Liver (tissue), 3 donors: ENCODE results near the gene CEP295NL.

Experiments used
- EGR1 ChIP-seq, 2 donors: IDR thresholded peaks; 2 replicates each; pipeline ENCODE4 v1.6.1; 2016 to 2018; ENCODE audit warnings: antibody characterized with exemption in 2 of 2, low read depth in 2 of 2
- FOXA1 ChIP-seq: IDR thresholded peaks from 2 replicates; pipeline ENCODE4 v1.6.1; 2016; ENCODE audit warnings: antibody characterized with exemption
- GABPA ChIP-seq, 2 donors: IDR thresholded peaks in 1 of 2; conservative IDR thresholded peaks in 1 of 2; 2 replicates each; pipeline ENCODE4 v1.6.1; 2016; ENCODE audit warnings: antibody characterized with exemption in 2 of 2, mild to moderate bottlenecking in 1 of 2, moderate library complexity in 1 of 2
- HNF4A ChIP-seq, 2 donors: conservative IDR thresholded peaks; 2 replicates each; pipeline ENCODE4 v1.6.1; 2016; ENCODE audit warnings: antibody characterized with exemption in 2 of 2, mild to moderate bottlenecking in 2 of 2
- JUND ChIP-seq, 2 donors: IDR thresholded peaks; 2 replicates each; pipeline ENCODE4 v1.6.1; 2016; ENCODE audit warnings: antibody characterized with exemption in 2 of 2
- RAD21 ChIP-seq, 2 donors: IDR thresholded peaks; 2 replicates each; pipeline ENCODE4 v1.6.1; 2016; ENCODE audit warnings: antibody characterized with exemption in 2 of 2, mild to moderate bottlenecking in 2 of 2
- TAF1 ChIP-seq: conservative IDR thresholded peaks from 2 replicates; pipeline ENCODE4 v1.6.1; 2016; ENCODE audit warnings: antibody characterized with exemption, mild to moderate bottlenecking
- TF ChIP-seq, protein P1 (sequence below): fragments of 150-350 bp; IDR thresholded peaks from 2 replicates; pipeline ENCODE4 v1.5.1; 2017; ENCODE audit warnings: improper control_type of control experiment, low read depth, low read length; ENCODE audit not compliant: missing input control
- TF ChIP-seq, protein P2 (sequence below): IDR thresholded peaks from 2 replicates; pipeline ENCODE4 v1.6.1; 2016; ENCODE audit warnings: antibody characterized with exemption
- TF ChIP-seq, protein P3 (sequence below): IDR thresholded peaks from 2 replicates; pipeline ENCODE4 v1.6.1; 2016; ENCODE audit warnings: antibody characterized with exemption, mild to moderate bottlenecking
- TF ChIP-seq, protein P4 (sequence below): IDR thresholded peaks from 2 replicates; pipeline ENCODE4 v1.6.1; 2016; ENCODE audit warnings: antibody characterized with exemption
- TF ChIP-seq, protein P5 (sequence below): IDR thresholded peaks from 2 replicates; pipeline ENCODE4 v1.6.1; 2016; ENCODE audit warnings: antibody characterized with exemption
- donor health status: healthy.
- donor health status: healthy.

DNA sequence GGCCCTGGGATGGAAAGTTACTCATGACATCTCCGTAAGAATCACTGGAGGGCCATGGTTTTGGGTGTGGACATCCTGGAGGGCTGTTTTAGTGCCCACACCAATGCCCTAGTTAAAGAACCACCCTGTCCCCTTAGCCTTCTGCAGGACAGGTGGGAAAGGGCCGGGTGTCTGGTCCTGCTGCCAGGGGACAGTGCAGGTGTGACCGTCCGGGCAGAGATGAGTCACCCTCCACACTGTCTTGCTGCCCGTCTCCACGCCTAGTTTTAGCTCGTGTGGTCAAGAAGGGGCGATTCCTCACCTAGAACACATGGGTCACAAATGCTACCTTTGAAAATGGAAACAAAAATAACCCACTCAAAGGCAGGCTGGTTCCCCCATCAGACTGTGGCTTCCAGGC lies 17.0 kb downstream of the CEP295NL start:
- TF ChIP-seq, protein P1, sequence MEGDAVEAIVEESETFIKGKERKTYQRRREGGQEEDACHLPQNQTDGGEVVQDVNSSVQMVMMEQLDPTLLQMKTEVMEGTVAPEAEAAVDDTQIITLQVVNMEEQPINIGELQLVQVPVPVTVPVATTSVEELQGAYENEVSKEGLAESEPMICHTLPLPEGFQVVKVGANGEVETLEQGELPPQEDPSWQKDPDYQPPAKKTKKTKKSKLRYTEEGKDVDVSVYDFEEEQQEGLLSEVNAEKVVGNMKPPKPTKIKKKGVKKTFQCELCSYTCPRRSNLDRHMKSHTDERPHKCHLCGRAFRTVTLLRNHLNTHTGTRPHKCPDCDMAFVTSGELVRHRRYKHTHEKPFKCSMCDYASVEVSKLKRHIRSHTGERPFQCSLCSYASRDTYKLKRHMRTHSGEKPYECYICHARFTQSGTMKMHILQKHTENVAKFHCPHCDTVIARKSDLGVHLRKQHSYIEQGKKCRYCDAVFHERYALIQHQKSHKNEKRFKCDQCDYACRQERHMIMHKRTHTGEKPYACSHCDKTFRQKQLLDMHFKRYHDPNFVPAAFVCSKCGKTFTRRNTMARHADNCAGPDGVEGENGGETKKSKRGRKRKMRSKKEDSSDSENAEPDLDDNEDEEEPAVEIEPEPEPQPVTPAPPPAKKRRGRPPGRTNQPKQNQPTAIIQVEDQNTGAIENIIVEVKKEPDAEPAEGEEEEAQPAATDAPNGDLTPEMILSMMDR: no peak
- TF ChIP-seq FOXA1 (no peak), TAF1 (no peak), RAD21 (IDR thresholded peaks at IDR 0.05) (no peak), EGR1 (IDR thresholded peaks at IDR 0.05; ENCODE audit: low read depth in 2 of 2) (no peak), JUND (IDR thresholded peaks at IDR 0.05) (no peak), GABPA (IDR thresholded peaks at IDR 0.05 in 1 of 2, conservative IDR thresholded peaks at IDR 0.05 in 1 of 2) (no peak), HNF4A (conservative IDR thresholded peaks at IDR 0.05) (no peak)
- TF ChIP-seq, protein P2, sequence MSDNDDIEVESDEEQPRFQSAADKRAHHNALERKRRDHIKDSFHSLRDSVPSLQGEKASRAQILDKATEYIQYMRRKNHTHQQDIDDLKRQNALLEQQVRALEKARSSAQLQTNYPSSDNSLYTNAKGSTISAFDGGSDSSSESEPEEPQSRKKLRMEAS: no peak
- TF ChIP-seq, protein P3, sequence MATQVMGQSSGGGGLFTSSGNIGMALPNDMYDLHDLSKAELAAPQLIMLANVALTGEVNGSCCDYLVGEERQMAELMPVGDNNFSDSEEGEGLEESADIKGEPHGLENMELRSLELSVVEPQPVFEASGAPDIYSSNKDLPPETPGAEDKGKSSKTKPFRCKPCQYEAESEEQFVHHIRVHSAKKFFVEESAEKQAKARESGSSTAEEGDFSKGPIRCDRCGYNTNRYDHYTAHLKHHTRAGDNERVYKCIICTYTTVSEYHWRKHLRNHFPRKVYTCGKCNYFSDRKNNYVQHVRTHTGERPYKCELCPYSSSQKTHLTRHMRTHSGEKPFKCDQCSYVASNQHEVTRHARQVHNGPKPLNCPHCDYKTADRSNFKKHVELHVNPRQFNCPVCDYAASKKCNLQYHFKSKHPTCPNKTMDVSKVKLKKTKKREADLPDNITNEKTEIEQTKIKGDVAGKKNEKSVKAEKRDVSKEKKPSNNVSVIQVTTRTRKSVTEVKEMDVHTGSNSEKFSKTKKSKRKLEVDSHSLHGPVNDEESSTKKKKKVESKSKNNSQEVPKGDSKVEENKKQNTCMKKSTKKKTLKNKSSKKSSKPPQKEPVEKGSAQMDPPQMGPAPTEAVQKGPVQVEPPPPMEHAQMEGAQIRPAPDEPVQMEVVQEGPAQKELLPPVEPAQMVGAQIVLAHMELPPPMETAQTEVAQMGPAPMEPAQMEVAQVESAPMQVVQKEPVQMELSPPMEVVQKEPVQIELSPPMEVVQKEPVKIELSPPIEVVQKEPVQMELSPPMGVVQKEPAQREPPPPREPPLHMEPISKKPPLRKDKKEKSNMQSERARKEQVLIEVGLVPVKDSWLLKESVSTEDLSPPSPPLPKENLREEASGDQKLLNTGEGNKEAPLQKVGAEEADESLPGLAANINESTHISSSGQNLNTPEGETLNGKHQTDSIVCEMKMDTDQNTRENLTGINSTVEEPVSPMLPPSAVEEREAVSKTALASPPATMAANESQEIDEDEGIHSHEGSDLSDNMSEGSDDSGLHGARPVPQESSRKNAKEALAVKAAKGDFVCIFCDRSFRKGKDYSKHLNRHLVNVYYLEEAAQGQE: no peak
- TF ChIP-seq, protein P4, sequence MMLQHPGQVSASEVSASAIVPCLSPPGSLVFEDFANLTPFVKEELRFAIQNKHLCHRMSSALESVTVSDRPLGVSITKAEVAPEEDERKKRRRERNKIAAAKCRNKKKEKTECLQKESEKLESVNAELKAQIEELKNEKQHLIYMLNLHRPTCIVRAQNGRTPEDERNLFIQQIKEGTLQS: no peak
- TF ChIP-seq, protein P5, sequence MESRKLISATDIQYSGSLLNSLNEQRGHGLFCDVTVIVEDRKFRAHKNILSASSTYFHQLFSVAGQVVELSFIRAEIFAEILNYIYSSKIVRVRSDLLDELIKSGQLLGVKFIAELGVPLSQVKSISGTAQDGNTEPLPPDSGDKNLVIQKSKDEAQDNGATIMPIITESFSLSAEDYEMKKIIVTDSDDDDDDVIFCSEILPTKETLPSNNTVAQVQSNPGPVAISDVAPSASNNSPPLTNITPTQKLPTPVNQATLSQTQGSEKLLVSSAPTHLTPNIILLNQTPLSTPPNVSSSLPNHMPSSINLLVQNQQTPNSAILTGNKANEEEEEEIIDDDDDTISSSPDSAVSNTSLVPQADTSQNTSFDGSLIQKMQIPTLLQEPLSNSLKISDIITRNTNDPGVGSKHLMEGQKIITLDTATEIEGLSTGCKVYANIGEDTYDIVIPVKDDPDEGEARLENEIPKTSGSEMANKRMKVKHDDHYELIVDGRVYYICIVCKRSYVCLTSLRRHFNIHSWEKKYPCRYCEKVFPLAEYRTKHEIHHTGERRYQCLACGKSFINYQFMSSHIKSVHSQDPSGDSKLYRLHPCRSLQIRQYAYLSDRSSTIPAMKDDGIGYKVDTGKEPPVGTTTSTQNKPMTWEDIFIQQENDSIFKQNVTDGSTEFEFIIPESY: no peak
